Karpas-422 (cell line): Measurements from ENCODE around the gene GCC1. TPM values are rescaled to one million over a fixed set of nuclear protein-coding genes. Genes with fewer than 3 reads are reported as not detected.

Source experiments
- DNase-seq: peaks from one replicate; pipeline ENCODE4 v3.0.0-alpha.2; 2015
- H2AFZ ChIP-seq: fragments of 200-600 bp; sonication (generic); 2 replicates; pipeline ENCODE4 v1.6.1; 2014; ENCODE audit warnings: antibody characterized with exemption, low read length, mixed read lengths
- H3K27ac ChIP-seq: fragments of 200-600 bp; sonication (generic); 2 replicates; pipeline ENCODE4 v1.5.1; 2014; ENCODE audit warnings: mild to moderate bottlenecking, low read length, moderate library complexity
- H3K27me3 ChIP-seq: fragments of 200-600 bp; sonication (generic); 2 replicates; pipeline ENCODE4 v1.6.1; 2014; ENCODE audit warnings: low read length, mixed read lengths
- H3K36me3 ChIP-seq: fragments of 200-600 bp; sonication (generic); 2 replicates; pipeline ENCODE4 v1.6.1; 2014; ENCODE audit warnings: low read length, mixed read lengths; ENCODE audit not compliant: insufficient read depth
- H3K4me1 ChIP-seq: fragments of 200-600 bp; sonication (generic); 2 replicates; pipeline ENCODE4 v1.6.1; 2014; ENCODE audit warnings: mild to moderate bottlenecking, low read length, mixed read lengths
- H3K4me2 ChIP-seq: fragments of 200-600 bp; sonication (generic); 2 replicates; pipeline ENCODE4 v1.6.1; 2014; ENCODE audit warnings: low read length, low read depth, mild to moderate bottlenecking; ENCODE audit not compliant: poor library complexity, severe bottlenecking
- H3K4me3 ChIP-seq: fragments of 200-600 bp; sonication (generic); 2 replicates; pipeline ENCODE4 v1.5.1; 2014; ENCODE audit warnings: mild to moderate bottlenecking, antibody characterized with exemption, low read length, mixed read lengths
- H3K79me2 ChIP-seq: fragments of 200-600 bp; sonication (generic); 2 replicates; pipeline ENCODE4 v1.6.1; 2014; ENCODE audit warnings: mild to moderate bottlenecking, low read length, mixed read lengths
- H3K9ac ChIP-seq: fragments of 200-600 bp; sonication (generic); 2 replicates; pipeline ENCODE4 v1.6.0; 2014; ENCODE audit warnings: low read length
- H3K9me2 ChIP-seq: fragments of 200-600 bp; sonication (generic), shearing (Covaris generic); replicated peaks from 2 replicates; pipeline ENCODE4 v1.6.0; 2014; ENCODE audit warnings: mild to moderate bottlenecking, low read length, moderate library complexity; ENCODE audit not compliant: insufficient read depth
- H3K9me3 ChIP-seq: fragments of 300-700, 200-600 bp; sonication (generic); 2 replicates; pipeline ENCODE4 v1.6.1; 2014; ENCODE audit warnings: low read length, mixed read lengths
- H4K20me1 ChIP-seq: fragments of 200-600 bp; sonication (generic); 2 replicates; pipeline ENCODE4 v1.6.1; 2014; ENCODE audit warnings: mild to moderate bottlenecking, antibody characterized with exemption, low read length, low read depth; ENCODE audit not compliant: insufficient read depth
- total RNA-seq: library from RNA; depleted of rRNA; stranded (reverse); fragments of >200 nt; shearing (Covaris generic); gene quantifications from 2 replicates; pipeline ENCODE4 v1.2.3, GENCODE V29; 2014; ENCODE audit warnings: low replicate concordance

The GCC1 gene
- total RNA-seq, 1 experiment from 2014 or later = 6.8 TPM

DNA sequence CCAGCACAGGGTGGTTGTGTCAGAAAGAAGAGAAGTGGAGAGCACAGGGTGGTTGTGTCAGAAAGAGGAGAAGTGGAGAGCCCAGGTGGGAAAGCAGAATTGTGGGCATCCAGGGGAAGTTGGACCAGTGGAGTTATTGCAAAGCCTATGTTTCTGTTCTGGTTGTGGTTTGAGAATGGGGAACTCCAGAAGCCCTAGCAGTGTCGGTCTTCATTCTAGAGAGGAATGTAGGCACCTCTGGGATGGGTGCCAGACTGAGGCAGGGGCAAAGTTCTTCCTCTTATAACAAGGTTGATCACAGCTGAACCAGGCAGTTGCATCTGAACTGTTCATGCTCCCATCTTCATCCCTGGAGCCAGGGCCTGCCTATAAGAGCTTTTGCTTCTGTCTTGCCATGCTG lies 9.1 kb upstream of the GCC1 start:
- Histone ChIP-seq H3K9me2 (no peaks in the 10 kb centered on the region), H4K20me1 (no peaks in the 10 kb centered on the region), H2AFZ (no peak overlapping the region), H3K9me3 (no peaks in the 10 kb centered on the region), H3K27ac (no peak overlapping the region), H3K79me2 (peaks cover 6% of the 10 kb centered on the region), H3K4me1 (peaks cover 5% of the 10 kb centered on the region), H3K27me3 (no peaks in the 10 kb centered on the region), H3K9ac (no peak overlapping the region), H3K4me2 (no peak overlapping the region), H3K36me3 (peaks cover 8% of the 10 kb centered on the region), H3K4me3 (no peak overlapping the region)
- DNase-seq = no peak

DNA sequence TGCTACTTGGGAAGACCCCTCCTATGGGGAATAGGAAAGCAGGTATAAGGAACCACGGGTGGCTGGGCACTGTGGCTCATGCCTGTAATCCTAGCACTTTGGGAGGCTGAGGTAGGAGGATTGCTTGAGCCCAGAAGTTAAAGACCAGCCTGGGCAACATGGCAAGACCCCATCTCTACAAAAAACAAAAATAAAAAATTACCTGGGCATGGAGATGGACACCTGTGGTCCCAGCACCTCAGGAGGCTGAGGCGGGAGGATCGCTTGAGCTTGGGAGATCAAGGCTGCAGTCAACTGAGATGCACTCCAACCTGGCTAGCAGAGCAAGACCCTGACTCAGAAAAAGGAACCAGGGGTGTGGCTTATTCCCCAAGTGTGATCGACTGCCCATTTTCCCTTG lies 7.2 kb upstream of the GCC1 start:
- Histone ChIP-seq H3K9me3 (no peaks in the 10 kb centered on the region), H2AFZ (no peak overlapping the region), H3K27ac (no peak overlapping the region), H3K4me3 (no peak overlapping the region), H3K36me3 (peaks cover 8% of the 10 kb centered on the region), H3K9ac (no peak overlapping the region), H3K4me2 (no peak overlapping the region), H3K79me2 (peaks cover 18% of the 10 kb centered on the region), H3K27me3 (no peaks in the 10 kb centered on the region), H3K9me2 (no peaks in the 10 kb centered on the region), H4K20me1 (peaks cover 4% of the 10 kb centered on the region; the same call in 1 of the 2 replicates), H3K4me1 (peaks cover 16% of the 10 kb centered on the region)
- no peak for DNase-seq

DNA sequence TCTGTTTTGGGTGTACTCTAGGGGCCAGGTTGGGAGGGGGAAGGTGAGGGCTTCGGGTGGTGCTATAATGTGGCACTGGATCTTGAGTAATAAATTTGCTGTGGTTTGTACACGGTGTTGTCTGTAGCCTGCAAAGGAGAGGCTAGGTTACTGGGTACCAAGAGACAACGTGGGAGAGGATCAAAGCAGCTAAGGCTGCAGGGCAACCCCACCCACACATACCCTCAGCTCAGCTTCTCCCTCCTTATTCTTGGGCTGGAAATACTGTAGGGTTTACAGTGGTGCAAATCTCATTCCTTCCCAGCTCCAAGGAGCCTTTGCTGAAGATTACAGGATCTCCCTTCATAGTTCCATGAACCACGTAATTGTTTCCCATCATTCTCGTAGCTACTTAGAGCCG lies 6.2 kb upstream of the GCC1 start:
- H3K9me2 ChIP-seq = no peaks in the 10 kb centered on the region
- no peaks in the 10 kb centered on the region for H3K9me3 ChIP-seq
- no peak overlapping the region for H2AFZ ChIP-seq
- H3K27ac ChIP-seq = no peak overlapping the region
- H3K79me2 ChIP-seq = peaks cover 18% of the 10 kb centered on the region
- no peak overlapping the region for H3K4me3 ChIP-seq
- no peaks in the 10 kb centered on the region for H3K27me3 ChIP-seq
- peaks cover 4% of the 10 kb centered on the region; the same call in 1 of the 2 replicates for H4K20me1 ChIP-seq
- peaks cover 8% of the 10 kb centered on the region for H3K36me3 ChIP-seq
- no peak overlapping the region for H3K4me2 ChIP-seq
- peaks cover 19% of the 10 kb centered on the region for H3K4me1 ChIP-seq
- no peak for DNase-seq
- H3K9ac ChIP-seq = no peak overlapping the region

DNA sequence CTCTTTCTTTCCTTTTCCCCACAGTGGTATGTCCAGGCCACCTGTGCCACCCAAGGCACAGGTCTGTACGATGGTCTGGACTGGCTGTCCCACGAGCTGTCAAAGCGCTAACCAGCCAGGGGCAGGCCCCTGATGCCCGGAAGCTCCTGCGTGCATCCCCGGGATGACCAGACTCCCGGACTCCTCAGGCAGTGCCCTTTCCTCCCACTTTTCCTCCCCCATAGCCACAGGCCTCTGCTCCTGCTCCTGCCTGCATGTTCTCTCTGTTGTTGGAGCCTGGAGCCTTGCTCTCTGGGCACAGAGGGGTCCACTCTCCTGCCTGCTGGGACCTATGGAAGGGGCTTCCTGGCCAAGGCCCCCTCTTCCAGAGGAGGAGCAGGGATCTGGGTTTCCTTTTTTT lies 5.8 kb upstream of the GCC1 start:
- Histone ChIP-seq H3K4me2 (no peak overlapping the region), H3K27me3 (no peaks in the 10 kb centered on the region), H2AFZ (no peak overlapping the region), H4K20me1 (peaks cover 4% of the 10 kb centered on the region; the same call in 1 of the 2 replicates), H3K79me2 (peaks cover 18% of the 10 kb centered on the region), H3K36me3 (peaks cover 8% of the 10 kb centered on the region), H3K27ac (no peak overlapping the region), H3K9me3 (no peaks in the 10 kb centered on the region), H3K9ac (no peak overlapping the region), H3K4me1 (peaks cover 19% of the 10 kb centered on the region), H3K9me2 (no peaks in the 10 kb centered on the region), H3K4me3 (no peak overlapping the region)
- DNase-seq = no peak

DNA sequence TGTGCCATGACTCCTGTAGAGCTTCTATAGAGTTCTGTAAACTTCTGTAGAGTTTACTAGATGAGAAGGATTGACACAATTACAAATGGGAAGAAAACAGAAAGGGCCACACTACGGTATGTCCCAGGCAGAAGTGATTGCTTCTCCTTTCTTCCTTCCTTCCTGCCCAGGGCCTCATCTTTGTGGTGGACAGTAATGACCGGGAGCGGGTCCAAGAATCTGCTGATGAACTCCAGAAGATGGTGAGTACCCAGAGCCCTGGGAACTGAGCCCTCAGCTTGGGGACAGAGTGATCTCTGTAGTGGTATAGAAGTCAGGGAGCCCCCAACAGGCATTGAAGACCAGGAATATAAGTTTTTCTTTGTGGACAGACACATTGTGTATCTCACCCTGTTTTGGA lies 4.5 kb upstream of the GCC1 start:
- H3K4me2 ChIP-seq = peak overlapping the region; percentile 98
- H3K9ac ChIP-seq = no peak overlapping the region

DNA sequence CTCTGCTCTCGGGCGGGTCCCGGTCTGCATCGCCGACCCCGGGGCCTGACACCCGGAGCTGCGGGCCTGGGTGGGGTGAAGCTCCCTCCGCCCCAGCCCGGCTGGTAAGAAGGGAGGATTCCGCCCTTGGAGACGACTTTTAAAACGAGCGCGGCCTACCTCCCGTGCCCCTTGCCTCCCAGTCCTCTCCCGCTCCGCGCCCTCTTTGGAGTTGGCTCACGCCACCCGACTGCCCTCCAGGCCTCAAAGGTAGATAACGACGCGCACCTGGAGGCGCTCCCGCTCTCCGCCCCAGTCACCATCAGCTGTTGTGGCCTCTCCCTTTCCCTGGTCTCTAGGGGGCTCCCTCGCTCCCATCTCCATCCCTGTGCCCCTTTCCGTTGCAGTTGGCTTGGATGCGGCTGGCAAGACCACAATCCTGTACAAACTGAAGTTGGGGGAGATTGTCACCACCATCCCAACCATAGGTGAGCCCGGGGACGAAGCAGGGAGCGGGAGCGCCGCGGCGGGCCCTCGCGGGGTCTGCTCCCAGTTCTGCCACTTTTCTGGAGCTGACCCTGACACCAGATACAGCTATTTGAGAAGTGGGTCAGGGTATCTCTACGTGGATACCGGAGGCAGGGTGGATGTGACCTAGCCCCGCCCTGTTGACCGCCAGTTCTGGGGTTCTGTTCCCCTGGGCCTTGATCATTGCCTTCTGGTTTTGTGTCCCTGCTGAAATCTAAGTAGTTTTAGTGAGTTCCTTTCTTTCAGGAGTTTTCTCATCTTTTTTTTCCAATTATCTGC lies 3.5 kb upstream of the GCC1 start:
- peak overlapping the region; percentile 95 for H3K9ac ChIP-seq
- H3K9me2 ChIP-seq = no peaks in the 10 kb centered on the region
- no peak overlapping the region for H3K27ac ChIP-seq
- H3K9me3 ChIP-seq = no peaks in the 10 kb centered on the region
- DNase-seq = peak; percentile 62
- peak overlapping the region; percentile 83 for H2AFZ ChIP-seq
- peaks cover 32% of the 10 kb centered on the region for H3K4me1 ChIP-seq
- H3K36me3 ChIP-seq = peaks cover 8% of the 10 kb centered on the region
- H3K4me3 ChIP-seq = peak overlapping the region; percentile 82
- peaks cover 16% of the 10 kb centered on the region for H4K20me1 ChIP-seq
- peaks cover 32% of the 10 kb centered on the region for H3K79me2 ChIP-seq
- H3K27me3 ChIP-seq = no peaks in the 10 kb centered on the region
- peak overlapping the region; percentile 98 for H3K4me2 ChIP-seq

More for the DNA sequence above, 4.5 kb upstream of the GCC1 start:
- Histone ChIP-seq H4K20me1 (peaks cover 6% of the 10 kb centered on the region; the same call in 1 of the 2 replicates), H3K4me3 (peak overlapping the region; percentile 82; the same call in 1 of the 2 replicates), H3K9me2 (no peaks in the 10 kb centered on the region), H3K9me3 (no peaks in the 10 kb centered on the region), H2AFZ (no peak overlapping the region), H3K79me2 (peaks cover 22% of the 10 kb centered on the region), H3K36me3 (peaks cover 8% of the 10 kb centered on the region), H3K27ac (no peak overlapping the region), H3K27me3 (no peaks in the 10 kb centered on the region), H3K4me1 (peaks cover 22% of the 10 kb centered on the region)
- no peak for DNase-seq

DNA sequence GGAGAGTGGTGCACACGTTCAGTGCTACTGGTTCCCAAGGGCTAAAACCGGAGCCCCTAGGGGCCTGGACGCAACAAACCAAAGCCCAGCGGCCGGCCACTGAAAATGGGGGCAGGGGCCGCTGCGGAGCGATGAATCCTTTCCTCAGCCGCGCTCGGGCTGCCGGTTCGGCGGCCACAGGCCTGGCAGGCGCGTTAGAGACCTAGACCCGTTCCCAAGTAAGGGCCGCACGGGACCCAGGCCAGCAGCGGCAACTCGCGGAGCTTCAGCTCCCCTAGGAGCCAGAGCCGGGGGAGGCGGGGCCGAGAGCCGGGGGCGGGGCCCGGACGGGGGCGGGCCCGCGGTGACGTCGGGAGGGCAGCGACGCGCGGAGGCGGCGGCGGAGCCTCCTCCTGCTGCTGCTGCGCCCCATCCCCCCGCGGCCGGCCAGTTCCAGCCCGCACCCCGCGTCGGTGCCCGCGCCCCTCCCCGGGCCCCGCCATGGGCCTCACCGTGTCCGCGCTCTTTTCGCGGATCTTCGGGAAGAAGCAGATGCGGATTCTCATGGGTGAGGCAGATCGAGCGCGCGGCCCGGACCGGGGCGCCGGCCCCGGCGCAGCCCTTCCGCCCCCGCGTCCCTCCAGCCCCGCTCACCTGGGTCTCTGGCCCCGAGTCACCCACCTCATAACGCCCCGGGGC lies 2.8 kb upstream of the GCC1 start, which contains the start of gene ARF5:
Gene ARF5 (plus strand): TSS at position 393 of the 678 bp plus-strand sequence. CDS start 88 bp downstream, at position 481.
- peaks cover 21% of the 10 kb centered on the region for H4K20me1 ChIP-seq
- H3K79me2 ChIP-seq = peaks cover 40% of the 10 kb centered on the region
- peak within 1 kb of the TSS; percentile 98 for H3K4me2 ChIP-seq
- H3K9me3 ChIP-seq = no peaks in the 10 kb centered on the region
- H3K9me2 ChIP-seq = no peaks in the 10 kb centered on the region
- H3K27me3 ChIP-seq = no peaks in the 10 kb centered on the region
- peaks cover 38% of the 10 kb centered on the region for H3K4me1 ChIP-seq
- peaks cover 8% of the 10 kb centered on the region for H3K36me3 ChIP-seq
- peak within 1 kb of the TSS; percentile 82 for H3K4me3 ChIP-seq
- no peak within 1 kb of the TSS for H3K27ac ChIP-seq
- peak; percentile 95 for DNase-seq
- H3K9ac ChIP-seq = peak within 1 kb of the TSS; percentile 95
- H2AFZ ChIP-seq = peak within 1 kb of the TSS; percentile 92

DNA sequence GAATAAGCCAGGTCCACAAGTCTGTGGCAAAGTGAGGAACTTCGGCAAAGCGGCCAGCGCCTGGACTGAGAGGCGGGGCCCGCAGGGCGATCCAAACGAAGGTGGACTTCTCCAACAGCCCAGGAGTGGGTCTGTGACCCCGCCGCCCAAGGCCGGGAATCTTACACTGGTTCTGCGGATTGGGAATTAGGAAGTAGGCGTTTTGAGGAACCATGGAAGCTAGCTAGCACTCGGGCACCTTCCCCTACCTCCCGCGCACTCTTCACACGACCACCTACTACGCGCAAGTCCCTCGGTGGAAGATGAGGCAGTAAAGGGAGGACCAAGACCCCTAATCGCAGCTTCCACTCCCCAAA lies 2.2 kb upstream of the GCC1 start:
- Histone ChIP-seq H3K9me2 (no peaks in the 10 kb centered on the region), H3K27me3 (no peaks in the 10 kb centered on the region), H3K27ac (no peak overlapping the region), H3K79me2 (peaks cover 45% of the 10 kb centered on the region), H3K4me1 (peaks cover 38% of the 10 kb centered on the region), H4K20me1 (peaks cover 21% of the 10 kb centered on the region), H3K4me3 (peak overlapping the region; percentile 82), H2AFZ (peak overlapping the region; percentile 92), H3K4me2 (peak overlapping the region; percentile 98), H3K9ac (peak overlapping the region; percentile 95), H3K9me3 (no peaks in the 10 kb centered on the region), H3K36me3 (peaks cover 8% of the 10 kb centered on the region)
- no peak for DNase-seq
